HG03025 (cell line): ENCODE results near the gene TMA7B.

Source experiments
- ATAC-seq: cut with Tn5 transposase; IDR thresholded peaks from one replicate; pipeline ENCODE4 v1.9.1; 2021; ENCODE audit warnings: mild to moderate bottlenecking, moderate library complexity; ENCODE audit not compliant: unreplicated experiment, low FRiP score

The TMA7B gene

GRCh38 chr22:39997939-39998726, 37.9 kb downstream of the TMA7B start:
- no peak for ATAC-seq

- ATAC-seq, result no peak
Measured at GRCh38 chr22:39999144-39999757, 39.1 kb downstream of the TMA7B start.

GRCh38 chr22:40000171-40000570, 40.0 kb downstream of the TMA7B start:
- ATAC-seq, result no peak

- ATAC-seq, result no peak
Measured at GRCh38 chr22:40001106-40001505, 40.9 kb downstream of the TMA7B start.

- no peak for ATAC-seq
Measured at GRCh38 chr22:40001800-40002577, 41.8 kb downstream of the TMA7B start.

- no peak for ATAC-seq
Measured at GRCh38 chr22:40002935-40003715, 42.9 kb downstream of the TMA7B start.

- ATAC-seq, result no peak
Measured at GRCh38 chr22:40004836-40005235, 44.6 kb downstream of the TMA7B start.

GRCh38 chr22:40006641-40007040, 46.4 kb downstream of the TMA7B start:
- ATAC-seq, result no peak

- ATAC-seq, result no peak
Measured at GRCh38 chr22:40007853-40008710, 47.9 kb downstream of the TMA7B start.

GRCh38 chr22:40008726-40009291, 48.6 kb downstream of the TMA7B start:
- no peak for ATAC-seq

GRCh38 chr22:40009292-40009774, 49.1 kb downstream of the TMA7B start:
- ATAC-seq, result no peak

GRCh38 chr22:40009951-40010671, 49.9 kb downstream of the TMA7B start:
- ATAC-seq, result no peak

GRCh38 chr22:40010746-40011145, 50.5 kb downstream of the TMA7B start:
- ATAC-seq, result no peak
